Measurements from ENCODE around the gene SAG. TPM values are rescaled to one million over a fixed set of nuclear protein-coding genes. Genes with fewer than 3 reads are reported as not detected.

The SAG gene
- total RNA-seq, 4 donors from 2014 or later, result 0.10 TPM; not detected in 3

GRCh38 chr2:233295891-233296290, 11.7 kb upstream of the SAG start:
- Histone ChIP-seq H3K4me1 (no peaks in the 10 kb centered on the region), H3K9me3 (no peaks in the 10 kb centered on the region), H3K4me3 (no peak overlapping the region), H3K36me3 (peaks cover 3 to 54% of the 10 kb centered on the region in 2 donors), H3K27me3 (no peaks in the 10 kb centered on the region), H3K27ac (no peak overlapping the region)
- DNase-seq (no peak), ATAC-seq (no peak)
- in situ Hi-C loops (cut with MboI; ENCODE audit: low sequenced_read_pairs in 4 of 4) (no loop called here), intact Hi-C loops (cut with DNase I; ENCODE audit: low total_unique reads) (no loop called here)
- no peak for TF ChIP-seq POLR2A (IDR thresholded peaks at IDR 0.05)
- no peak for TF ChIP-seq CTCF (IDR thresholded peaks at IDR 0.05 in 4 of 5, conservative IDR thresholded peaks at IDR 0.05 in 1 of 5)

- Histone ChIP-seq H3K27me3 (no peaks in the 10 kb centered on the region), H3K36me3 (peaks cover 3 to 42% of the 10 kb centered on the region in 2 donors), H3K27ac (no peak overlapping the region), H3K4me3 (no peak overlapping the region), H3K4me1 (no peaks in the 10 kb centered on the region), H3K9me3 (no peaks in the 10 kb centered on the region)
- DNase-seq, result no peak
- no peak for ATAC-seq
- in situ Hi-C loops (cut with MboI; ENCODE audit: low sequenced_read_pairs in 4 of 4), result no loop called here
- TF ChIP-seq POLR2A (IDR thresholded peaks at IDR 0.05) (no peak), CTCF (IDR thresholded peaks at IDR 0.05 in 4 of 5, conservative IDR thresholded peaks at IDR 0.05 in 1 of 5) (no peak)
- intact Hi-C loops (cut with DNase I; ENCODE audit: low total_unique reads), result no loop called here
Measured at GRCh38 chr2:233297076-233297475, 10.5 kb upstream of the SAG start.

GRCh38 chr2:233300401-233300800, 7.2 kb upstream of the SAG start:
- DNase-seq, result no peak
- H3K4me3 ChIP-seq, result no peak overlapping the region
- in situ Hi-C loops (cut with MboI; ENCODE audit: low sequenced_read_pairs in 4 of 4) (no loop called here), intact Hi-C loops (cut with DNase I; ENCODE audit: low total_unique reads) (no loop called here)
- H3K27ac ChIP-seq, result no peak overlapping the region
- no peak for ATAC-seq
- H3K36me3 ChIP-seq, result peaks cover 0 to 9% of the 10 kb centered on the region in 2 donors
- no peak for TF ChIP-seq CTCF (IDR thresholded peaks at IDR 0.05 in 4 of 5, conservative IDR thresholded peaks at IDR 0.05 in 1 of 5)
- H3K4me1 ChIP-seq, result no peaks in the 10 kb centered on the region
- H3K9me3 ChIP-seq, result no peaks in the 10 kb centered on the region
- no peaks in the 10 kb centered on the region for H3K27me3 ChIP-seq

GRCh38 chr2:233301248-233301647, 6.4 kb upstream of the SAG start:
- no peak overlapping the region for H3K4me3 ChIP-seq
- H3K9me3 ChIP-seq, result no peaks in the 10 kb centered on the region
- intact Hi-C loops (cut with DNase I; ENCODE audit: low total_unique reads) (no loop called here), in situ Hi-C loops (cut with MboI; ENCODE audit: low sequenced_read_pairs in 4 of 4) (no loop called here)
- H3K4me1 ChIP-seq, result no peaks in the 10 kb centered on the region
- TF ChIP-seq CTCF (IDR thresholded peaks at IDR 0.05 in 4 of 5, conservative IDR thresholded peaks at IDR 0.05 in 1 of 5) (no peak), POLR2A (IDR thresholded peaks at IDR 0.05) (no peak)
- H3K36me3 ChIP-seq, result peaks cover 0 to under 1% of the 10 kb centered on the region in 2 donors
- H3K27me3 ChIP-seq, result no peaks in the 10 kb centered on the region
- DNase-seq (no peak), ATAC-seq (no peak)
- H3K27ac ChIP-seq, result no peak overlapping the region

GRCh38 chr2:233301811-233302210, 5.8 kb upstream of the SAG start:
- Histone ChIP-seq H3K36me3 (no peaks in the 10 kb centered on the region), H3K27ac (no peak overlapping the region), H3K9me3 (no peaks in the 10 kb centered on the region), H3K4me3 (no peak overlapping the region), H3K4me1 (no peaks in the 10 kb centered on the region), H3K27me3 (no peaks in the 10 kb centered on the region)
- intact Hi-C loops (cut with DNase I; ENCODE audit: low total_unique reads), result no loop called here
- in situ Hi-C loops (cut with MboI; ENCODE audit: low sequenced_read_pairs in 4 of 4), result no loop called here
- ATAC-seq (no peak), DNase-seq (no peak)
- TF ChIP-seq CTCF (IDR thresholded peaks at IDR 0.05 in 4 of 5, conservative IDR thresholded peaks at IDR 0.05 in 1 of 5) (no peak), POLR2A (IDR thresholded peaks at IDR 0.05) (no peak)

Measured in gastrocnemius medialis (tissue), 4 donors.